GM12892 (cell line): ENCODE data around the gene PDIA3. TPM values are rescaled to one million over a fixed set of nuclear protein-coding genes. Genes with fewer than 3 reads are reported as not detected.
A peak's percentile ranks its signal among the peaks of the same experiment; 100 is the strongest.
"Not testable (repeated sequence)": the region's sequence is repeated elsewhere in the genome, so short reads cannot be mapped to it uniquely, and the experiment has no call there.

Experiments
- DNase-seq: peaks from one replicate; pipeline ENCODE4 v3.0.0; 2011; ENCODE audit not compliant: insufficient read length
- FAIRE-seq: peaks from 2 replicates; lab custom pipeline; 2011; peaks lifted over from hg19 to GRCh38; lab: Jason Lieb, UNC
- POLR2A ChIP-seq: IDR thresholded peaks from 2 replicates; pipeline ENCODE4 v1.6.1; 2011; ENCODE audit warnings: low read depth, low read length, control low read depth
- POLR2AphosphoS5 ChIP-seq: IDR thresholded peaks from 2 replicates; pipeline ENCODE4 v1.6.1; 2011; ENCODE audit warnings: low read depth, low read length, control low read depth
- TAF1 ChIP-seq: IDR thresholded peaks from 2 replicates; pipeline ENCODE4 v1.6.1; 2011; ENCODE audit warnings: low read depth, mild to moderate bottlenecking, control low read depth, low read length, borderline replicate concordance
- polyA plus RNA-seq: library from polyadenylated mRNA; unstranded; fragments of >200 nt; gene quantifications from one replicate; pipeline ENCODE4 v1.2.1, GENCODE V29; 2012; ENCODE audit warnings: missing spikeins, inconsistent platforms; ENCODE audit not compliant: missing spikeins

PDIA3 gene
- 206 TPM for polyA plus RNA-seq

DNA sequence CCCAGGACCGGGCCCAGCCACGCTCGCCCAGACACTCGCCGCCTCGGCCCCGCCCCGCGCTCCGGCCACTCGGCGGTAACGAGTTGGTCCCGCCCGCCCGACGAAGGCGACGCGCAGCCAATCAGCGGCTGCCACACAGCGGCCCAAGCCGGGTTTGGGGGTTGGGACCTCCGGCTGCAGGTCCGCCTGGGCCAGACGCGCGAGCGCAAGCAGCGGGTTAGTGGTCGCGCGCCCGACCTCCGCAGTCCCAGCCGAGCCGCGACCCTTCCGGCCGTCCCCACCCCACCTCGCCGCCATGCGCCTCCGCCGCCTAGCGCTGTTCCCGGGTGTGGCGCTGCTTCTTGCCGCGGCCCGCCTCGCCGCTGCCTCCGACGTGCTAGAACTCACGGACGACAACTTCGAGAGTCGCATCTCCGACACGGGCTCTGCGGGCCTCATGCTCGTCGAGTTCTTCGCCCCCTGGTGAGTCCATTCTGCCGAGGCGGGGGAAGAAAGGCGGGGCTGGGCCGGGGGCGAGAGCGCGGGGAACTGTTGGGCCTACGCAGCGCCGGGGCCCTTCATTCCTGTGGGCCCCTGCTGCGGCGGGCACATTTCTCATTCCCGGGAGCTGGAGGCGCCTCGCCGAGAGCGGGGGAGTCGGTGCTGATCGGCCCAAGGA lies at the start of gene PDIA3:
PDIA3 (plus strand) TSS at position 194 of the 658 bp plus-strand sequence; CDS start at position 296, 102 bp downstream.
- TF ChIP-seq TAF1 (peak; percentile 81), POLR2AphosphoS5 (peak; percentile 75), POLR2A (peak; percentile 89; the same call in 1 of the 2 replicates)
- peak; percentile 84 for DNase-seq
- peak; percentile 91 for FAIRE-seq

DNA sequence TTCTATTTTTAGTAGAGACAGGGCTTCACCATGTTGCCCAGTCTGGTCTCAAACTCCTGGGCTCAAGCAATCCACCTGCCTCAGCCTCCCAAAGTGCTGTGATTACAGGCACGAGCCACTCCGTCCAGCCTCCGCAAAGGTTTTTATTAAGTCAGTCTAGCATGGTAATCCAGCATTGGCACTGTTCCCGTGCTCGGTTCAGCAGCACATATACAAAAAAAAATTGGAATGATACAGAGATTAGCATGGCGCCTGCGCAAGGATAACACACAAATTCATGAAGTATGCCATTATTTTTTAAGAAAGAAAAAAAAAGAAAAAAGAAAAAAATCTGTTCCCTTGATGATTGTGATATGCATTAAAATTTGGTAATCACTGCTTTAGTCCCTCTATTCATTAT lies 44.1 kb upstream of the PDIA3 start:
- DNase-seq, result no peak
- no peak for TF ChIP-seq TAF1
- no peak for TF ChIP-seq POLR2A
- no peak for TF ChIP-seq POLR2AphosphoS5
- FAIRE-seq, result no peak

DNA sequence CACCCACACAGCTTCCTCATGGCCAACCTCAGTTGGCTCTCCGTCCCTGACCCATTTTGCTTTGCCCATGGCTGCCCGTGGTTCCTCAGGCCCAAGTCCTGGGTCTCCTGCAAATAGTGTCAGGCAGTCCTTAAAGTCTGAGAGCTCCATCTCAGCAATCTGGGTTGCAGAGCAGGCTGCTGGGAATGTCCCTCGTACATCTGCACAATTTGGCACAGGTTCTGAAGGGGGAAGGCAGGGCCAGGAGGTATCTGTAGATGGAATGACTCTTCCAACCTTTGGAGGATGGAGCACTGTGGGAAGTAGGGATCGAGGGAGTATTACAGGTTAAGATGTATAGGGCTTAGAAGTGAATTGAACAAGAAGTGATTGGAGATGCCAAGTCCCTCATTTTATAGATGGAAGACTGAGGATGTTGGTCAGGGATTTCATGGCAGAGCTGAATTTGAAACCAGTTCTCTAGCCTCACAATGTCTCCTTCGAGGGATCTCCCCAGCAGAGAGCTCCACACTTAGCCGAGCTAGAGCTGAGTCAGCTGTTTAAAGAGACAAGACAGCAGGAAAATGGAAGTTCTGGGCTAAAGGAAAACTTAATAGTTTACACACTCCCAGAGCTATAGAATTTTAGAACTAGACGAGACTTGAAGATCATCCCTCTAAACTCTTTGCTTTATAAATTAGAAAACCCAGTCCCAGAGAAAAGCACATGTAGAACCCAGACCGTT lies 43.4 kb upstream of the PDIA3 start:
- FAIRE-seq (no peak), DNase-seq (no peak)
- TF ChIP-seq TAF1 (no peak), POLR2A (no peak), POLR2AphosphoS5 (no peak)

DNA sequence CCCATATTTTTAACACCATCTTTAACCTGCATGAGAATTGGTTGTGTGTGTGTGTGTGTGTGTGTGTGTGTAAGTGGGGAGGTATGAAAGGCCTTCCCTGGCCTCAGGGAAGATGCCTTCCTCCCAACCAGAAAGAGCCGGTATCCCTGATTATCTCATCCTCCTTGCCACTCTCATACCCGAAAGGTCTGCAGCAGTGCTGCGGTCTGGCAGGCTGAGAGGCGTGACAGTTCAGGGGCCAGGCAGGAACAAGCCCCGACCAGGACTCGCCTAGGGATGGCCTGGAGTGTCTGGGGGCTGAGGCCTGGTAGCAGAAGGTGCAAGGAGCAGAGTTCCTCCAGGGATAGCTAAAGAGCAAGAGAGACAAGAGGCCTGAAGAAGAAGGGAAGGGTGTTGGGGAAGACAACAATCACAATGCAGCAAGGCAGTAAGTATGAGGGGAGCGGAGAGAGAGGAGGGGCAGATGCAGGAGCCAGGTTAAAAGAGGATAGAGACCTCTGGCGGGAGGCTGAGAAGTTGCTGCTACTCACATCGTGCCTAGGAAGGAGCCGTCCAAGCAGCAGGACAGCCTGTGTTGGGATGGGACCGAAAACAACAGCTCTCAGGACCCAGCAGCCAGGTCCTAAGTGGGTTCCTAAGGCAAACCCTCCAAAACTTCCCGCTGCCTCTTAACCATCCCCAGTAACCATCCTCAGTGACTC lies 35.7 kb upstream of the PDIA3 start:
- not testable (repeated sequence) for FAIRE-seq

DNA sequence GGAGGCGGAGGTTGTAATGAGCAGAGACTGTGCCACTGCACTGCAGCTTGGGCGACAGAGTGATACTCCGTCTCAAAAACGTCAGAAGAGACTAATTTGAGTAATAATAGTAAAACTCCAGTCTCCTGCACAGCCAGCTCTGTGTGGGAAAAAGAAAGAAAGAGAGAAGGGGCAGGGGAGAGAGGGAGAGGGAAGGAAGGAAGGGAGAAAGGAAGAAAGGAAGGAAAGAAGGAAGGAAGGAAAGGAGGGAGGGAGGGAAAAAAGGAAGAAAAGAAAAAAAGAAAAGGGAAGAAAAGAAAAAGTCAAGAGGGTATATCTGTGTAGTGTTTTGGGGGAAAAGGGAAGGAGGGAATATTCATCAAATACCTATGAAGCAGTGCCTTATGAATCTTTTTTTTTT lies 23.1 kb upstream of the PDIA3 start:
- no peak for DNase-seq
- no peak for FAIRE-seq

More for the DNA sequence above, 35.7 kb upstream of the PDIA3 start:
- DNase-seq, result not testable (repeated sequence)

DNA sequence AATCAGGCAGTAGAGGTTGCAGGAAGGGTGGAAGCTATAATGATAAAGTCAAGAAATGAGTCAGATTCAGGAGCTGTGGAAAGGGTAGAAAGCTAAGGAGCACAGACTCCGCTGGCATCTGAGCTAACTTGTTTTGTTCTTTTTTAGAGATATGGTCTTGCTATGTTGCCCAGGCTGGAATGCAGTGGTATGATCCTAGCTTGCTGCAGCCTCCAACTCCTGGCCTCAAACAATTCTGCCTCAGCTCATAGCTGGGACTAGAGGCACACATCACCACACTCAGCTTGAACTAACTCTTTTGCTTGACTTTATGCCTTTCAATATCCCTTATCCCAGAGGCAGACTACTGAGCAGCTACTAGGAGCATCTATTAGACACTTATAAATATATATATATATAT lies 19.9 kb upstream of the PDIA3 start:
- not testable (repeated sequence) for DNase-seq, FAIRE-seq

More for the DNA sequence above, 23.1 kb upstream of the PDIA3 start:
- TF ChIP-seq POLR2AphosphoS5 (no peak), POLR2A (no peak), TAF1 (no peak)

DNA sequence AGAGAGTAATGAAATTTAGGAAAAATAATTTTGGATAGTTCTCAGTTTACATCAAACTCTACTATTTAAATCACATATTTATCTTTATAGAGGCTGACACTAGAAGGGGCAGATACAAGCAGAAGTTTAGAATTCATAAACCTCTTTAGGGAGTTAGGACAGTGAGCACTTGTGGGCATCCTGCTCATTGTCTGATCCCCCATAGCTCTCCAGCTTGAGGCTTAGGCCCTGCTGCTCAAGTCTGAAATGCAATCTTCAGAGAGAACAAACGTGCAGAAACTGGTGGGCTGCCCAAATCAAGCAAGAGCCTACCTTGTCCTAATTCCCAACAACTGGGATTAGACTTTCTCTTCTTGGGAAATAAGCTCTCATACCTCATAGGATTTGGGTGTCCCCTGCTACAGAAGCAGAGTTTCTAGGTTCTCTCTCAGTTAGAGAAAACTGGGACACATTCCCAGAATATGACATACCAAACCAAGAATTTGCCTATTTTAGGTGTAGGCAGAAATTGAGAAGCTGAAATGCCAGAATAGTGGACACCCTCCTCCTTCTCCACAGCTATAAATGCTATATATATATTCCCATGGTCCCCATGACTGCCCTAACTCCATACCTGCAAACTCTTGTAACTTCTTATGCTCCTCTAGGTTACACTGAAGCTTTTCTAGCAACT lies 18.0 kb upstream of the PDIA3 start:
- FAIRE-seq, DNase-seq: not testable (repeated sequence)

DNA sequence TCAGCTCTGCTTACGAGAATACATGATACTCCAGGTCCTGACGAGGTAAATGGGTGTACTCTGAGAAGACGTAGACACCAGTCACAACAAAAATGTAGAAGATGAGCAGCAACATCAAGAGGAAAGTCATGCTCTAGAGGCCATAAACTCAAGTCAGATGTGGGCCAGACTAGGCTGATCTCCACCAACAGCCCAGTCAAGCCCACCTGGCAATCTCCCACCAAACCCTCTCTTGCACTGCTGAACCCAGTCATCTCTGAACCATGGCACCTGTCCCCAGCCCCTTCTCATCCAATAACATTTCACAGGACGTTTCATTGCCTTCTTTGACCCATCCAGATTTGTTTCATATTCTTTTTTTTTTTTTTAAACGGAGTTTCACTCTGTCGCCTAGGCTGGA lies 10.8 kb upstream of the PDIA3 start:
- FAIRE-seq, result no peak
- no peak for DNase-seq
- TF ChIP-seq POLR2A (no peak), TAF1 (no peak), POLR2AphosphoS5 (no peak)

DNA sequence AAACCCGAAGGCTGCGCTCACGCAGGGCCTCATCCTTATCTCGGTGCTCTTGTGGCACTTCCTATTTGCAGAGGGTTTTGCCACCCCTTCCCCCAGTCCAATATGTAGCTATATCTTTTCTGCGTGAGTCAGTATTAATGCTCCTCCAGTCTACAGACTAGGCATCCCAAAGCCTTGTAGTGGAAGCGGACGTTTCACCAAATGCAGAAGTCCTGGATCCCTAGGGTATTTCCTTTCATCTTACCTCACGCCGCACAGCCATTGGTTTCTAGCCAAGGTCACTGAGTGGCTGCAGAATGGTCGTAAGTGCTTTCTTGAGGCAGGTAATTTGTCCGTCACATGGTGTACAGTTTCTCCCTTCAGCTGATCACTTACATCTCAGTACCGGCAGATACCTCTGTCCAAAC lies 668 bp downstream of the PDIA3 start:
- not testable (repeated sequence) for DNase-seq
- FAIRE-seq, result peak; percentile 57

DNA sequence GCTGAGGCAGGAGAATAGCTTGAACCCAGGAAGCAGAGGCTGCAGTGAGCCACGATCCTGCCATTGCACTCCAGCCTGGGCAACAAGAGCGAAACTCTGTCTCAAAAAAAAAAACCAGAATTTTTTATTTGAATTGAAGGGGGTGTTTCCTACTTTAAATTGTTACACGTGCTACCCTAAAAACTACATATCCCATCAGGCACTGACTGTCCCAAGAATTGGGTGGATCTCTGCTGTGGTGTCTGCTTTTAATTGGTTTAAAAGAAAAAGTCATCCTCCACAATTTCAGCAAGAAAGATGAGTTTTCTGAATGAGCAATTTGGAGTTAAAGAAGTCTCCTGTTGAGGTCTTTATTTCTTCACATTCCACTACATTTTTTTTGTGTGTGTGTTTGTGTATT lies 2.1 kb downstream of the PDIA3 start:
- no peak for TF ChIP-seq POLR2AphosphoS5
- TF ChIP-seq POLR2A, result no peak
- TF ChIP-seq TAF1, result no peak
- no peak for FAIRE-seq
- no peak for DNase-seq

DNA sequence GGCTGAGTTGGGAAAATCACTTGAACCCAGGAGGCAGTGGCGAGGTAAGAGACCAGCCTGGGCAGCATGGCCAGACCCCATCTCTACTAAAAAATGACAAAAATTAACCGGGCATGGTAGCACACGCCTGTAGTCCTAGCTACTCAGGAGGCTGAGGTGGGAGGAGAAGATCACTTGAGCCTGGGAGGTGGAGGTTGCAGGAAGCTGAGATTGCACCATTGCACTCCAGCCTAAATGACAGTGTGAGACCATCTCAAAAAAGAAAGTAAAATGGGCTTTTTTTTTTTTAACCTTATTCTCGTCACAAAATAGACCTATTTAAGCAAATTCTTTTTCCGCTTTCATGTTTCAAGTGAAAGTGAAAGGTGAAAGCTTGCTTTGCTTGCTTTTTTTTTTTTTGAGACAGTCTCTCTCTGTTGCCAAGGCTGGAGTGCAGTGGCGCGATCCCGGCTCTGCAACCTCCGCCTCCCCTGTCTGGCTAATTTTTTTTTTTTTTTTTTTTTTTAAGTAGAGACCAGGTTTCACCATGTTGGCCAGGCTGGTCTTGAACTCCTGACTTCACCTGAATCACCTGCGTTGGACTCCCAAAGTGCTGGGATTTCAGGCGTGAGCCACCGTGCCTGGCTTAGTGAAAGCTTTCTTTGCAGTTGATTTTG lies 3.6 kb downstream of the PDIA3 start:
- TF ChIP-seq TAF1 (no peak), POLR2AphosphoS5 (no peak), POLR2A (no peak)
- peak; percentile 51 for FAIRE-seq
- DNase-seq, result no peak

DNA sequence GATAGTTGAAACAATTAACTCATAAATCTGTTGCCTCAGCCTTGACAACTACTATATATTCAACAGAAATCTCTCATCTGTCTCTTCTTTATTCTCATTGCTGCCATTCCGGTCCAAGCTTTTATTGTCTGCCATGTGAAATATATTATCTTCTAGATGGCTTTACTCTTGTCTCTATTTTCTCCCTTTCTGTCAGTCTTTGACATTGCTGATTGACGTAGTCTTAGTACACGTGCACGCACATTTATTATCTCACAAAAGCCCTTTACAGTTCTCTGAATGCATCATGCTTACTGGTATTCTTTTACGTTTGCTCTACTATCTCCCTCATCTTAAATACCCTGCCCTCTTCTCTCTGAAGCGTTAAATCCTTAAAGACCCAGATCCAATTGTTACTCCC lies 5.6 kb downstream of the PDIA3 start:
- FAIRE-seq (no peak), DNase-seq (no peak)
- TF ChIP-seq POLR2AphosphoS5, result no peak
- TF ChIP-seq TAF1, result no peak
- no peak for TF ChIP-seq POLR2A
